HepG2 (cell line): ENCODE results near the gene ANKRD31. TPM values are rescaled to one million over a fixed set of nuclear protein-coding genes. Genes with fewer than 3 reads are reported as not detected.

Experiments used
- ARNT ChIP-seq: fragments of 450-650 bp; IDR thresholded peaks from 2 replicates; pipeline ENCODE4 v1.6.1; 2017
- BRCA1 ChIP-seq: sonication (generic); formaldehyde crosslinking; IDR thresholded peaks from 2 replicates; pipeline ENCODE4 v1.4.0; 2020; ENCODE audit warnings: missing genetic modification reagents
- CHCHD3 ChIP-seq: sonication (generic); formaldehyde crosslinking; IDR thresholded peaks from 2 replicates; pipeline ENCODE4 v1.8.0; 2022; ENCODE audit warnings: mild to moderate bottlenecking, missing genetic modification reagents, moderate library complexity
- HES4 ChIP-seq: sonication (generic); formaldehyde crosslinking; IDR thresholded peaks from 2 replicates; pipeline ENCODE4 v1.9.0; 2021; ENCODE audit warnings: mild to moderate bottlenecking, missing genetic modification reagents, borderline replicate concordance
- MATR3 ChIP-seq: sonication (generic); formaldehyde crosslinking; IDR thresholded peaks from 2 replicates; pipeline ENCODE4 v1.4.0; 2020; ENCODE audit warnings: missing genetic modification reagents
- MYC ChIP-seq: sonication (generic); formaldehyde crosslinking; IDR thresholded peaks from 2 replicates; pipeline ENCODE4 v1.9.0; 2021; ENCODE audit warnings: missing genetic modification reagents, borderline replicate concordance
- PHF20 ChIP-seq: sonication (generic); formaldehyde crosslinking; IDR thresholded peaks from 2 replicates; pipeline ENCODE4 v1.5.0; 2020; ENCODE audit warnings: mild to moderate bottlenecking, missing genetic modification reagents
- PRMT3 ChIP-seq: sonication (generic); formaldehyde crosslinking; IDR thresholded peaks from 2 replicates; pipeline ENCODE4 v1.8.1; 2022; ENCODE audit warnings: low read depth, mild to moderate bottlenecking, moderate library complexity, missing genetic modification reagents, borderline replicate concordance
- SAP130 ChIP-seq: IDR thresholded peaks from 2 replicates; pipeline ENCODE4 v1.6.1; 2016; ENCODE audit warnings: low read depth
- TEAD3 ChIP-seq: optimal IDR thresholded peaks from 2 replicates; pipeline ENCODE3; 2016; ENCODE audit warnings: borderline replicate concordance
- ZNF343 ChIP-seq: sonication (generic); formaldehyde crosslinking; IDR thresholded peaks from 2 replicates; pipeline ENCODE4 v1.4.0; 2020; ENCODE audit warnings: mild to moderate bottlenecking, missing genetic modification reagents
- ZNF382 ChIP-seq: sonication (generic); formaldehyde crosslinking; IDR thresholded peaks from 2 replicates; pipeline ENCODE4 v1.5.0; 2020; ENCODE audit warnings: missing genetic modification reagents, mild to moderate bottlenecking, borderline replicate concordance
- ZNF552 ChIP-seq: sonication (generic); formaldehyde crosslinking; IDR thresholded peaks from 2 replicates; pipeline ENCODE4 v1.9.0; 2022; ENCODE audit warnings: missing genetic modification reagents, mild to moderate bottlenecking, borderline replicate concordance
- ZNF737 ChIP-seq: sonication (generic); formaldehyde crosslinking; IDR thresholded peaks from 2 replicates; pipeline ENCODE4 v1.5.0; 2020; ENCODE audit warnings: missing genetic modification reagents, mild to moderate bottlenecking, borderline replicate concordance
- polyA plus RNA-seq, 8 experiments: library from polyadenylated mRNA; depleted of rRNA in 3 of 8; stranded (reverse) in 7 of 8; unstranded in 1 of 8; fragments of >200 nt; fragmentation: Illumina TruSeq in 4 of 8; extraction: Trizol in 4 of 8; gene quantifications; 2 replicates each; pipeline versions ENCODE4 v1.2.1 to v1.2.3, GENCODE V29; 2011 to 2016; ENCODE audit warnings: low read depth in 4 of 8, missing spikeins in 1 of 8, mixed read lengths in 1 of 8; ENCODE audit not compliant: insufficient read depth in 1 of 8
- total RNA-seq, 5 experiments: library from RNA; depleted of rRNA; stranded (reverse); fragments of >200 nt; fragmentation: Illumina TruSeq; extraction: Trizol; gene quantifications; 2 replicates each; pipeline ENCODE4 v1.2.3, GENCODE V29; 2016; ENCODE audit warnings: low read depth in 1 of 5
- TF ChIP-seq, protein P1 (sequence below): sonication (generic); formaldehyde crosslinking; IDR thresholded peaks from 2 replicates; pipeline ENCODE4 v1.8.1; 2023; ENCODE audit warnings: missing genetic modification reagents, mild to moderate bottlenecking, borderline replicate concordance
- TF ChIP-seq, protein P2 (sequence below): sonication (generic); formaldehyde crosslinking; IDR thresholded peaks from 2 replicates; pipeline ENCODE4 v1.5.0; 2020; ENCODE audit warnings: missing genetic modification reagents
- TF ChIP-seq, protein P3 (sequence below): sonication (generic); formaldehyde crosslinking; IDR thresholded peaks from 2 replicates; pipeline ENCODE4 v1.5.1; 2020; ENCODE audit warnings: mild to moderate bottlenecking, missing genetic modification reagents, moderate library complexity
- TF ChIP-seq, protein P4 (sequence below): sonication (generic); formaldehyde crosslinking; IDR thresholded peaks from 2 replicates; pipeline ENCODE4 v1.4.0; 2020; ENCODE audit warnings: mild to moderate bottlenecking, missing genetic modification reagents

The ANKRD31 gene
- total and polyA plus RNA-seq, 2 of the 13 experiments (the other 11 are each of a cell fraction or from before 2014, with no cell fraction given): 0.01 to 0.09 TPM

DNA sequence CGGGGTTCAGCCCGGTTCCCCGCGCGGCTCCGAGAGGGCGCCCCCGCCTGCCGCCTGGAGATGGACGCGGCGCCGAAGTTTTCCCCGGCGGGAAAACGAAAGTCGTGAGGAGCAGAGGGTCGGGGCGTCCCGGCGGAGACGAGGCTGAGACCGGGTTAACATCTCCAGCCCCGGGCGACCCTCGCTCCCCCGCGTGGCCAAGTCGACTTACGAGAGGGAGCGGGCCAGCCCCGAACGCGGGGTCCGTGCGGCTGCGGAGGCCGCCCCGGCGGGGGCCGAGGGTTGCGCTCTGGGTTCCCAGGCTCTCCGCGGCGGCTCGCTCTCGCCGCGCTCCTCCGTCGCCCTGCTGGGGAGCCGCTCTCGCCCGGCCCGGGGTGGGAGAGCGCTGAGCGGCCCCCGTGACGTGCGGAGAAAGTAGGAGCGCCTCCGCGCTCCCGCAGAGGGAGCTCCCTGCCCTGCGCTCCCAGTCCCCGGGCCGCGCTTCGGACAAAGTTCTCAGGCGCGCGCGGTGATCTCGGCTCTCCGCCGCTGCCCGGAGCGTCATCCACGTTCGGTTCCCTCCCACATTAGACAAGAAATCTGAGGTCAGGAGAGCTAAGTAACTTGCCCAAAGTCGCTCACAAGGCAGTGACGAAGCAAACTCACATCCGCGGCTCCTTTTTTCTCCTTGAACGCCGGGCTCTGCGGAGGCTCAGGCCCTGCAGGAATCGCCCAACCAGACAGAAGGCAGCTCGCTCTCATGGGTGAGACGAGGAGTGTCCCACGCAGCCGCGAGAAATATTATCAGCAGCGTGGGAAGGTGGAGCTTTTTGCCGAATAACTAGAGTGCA lies 183.2 kb downstream of the ANKRD31 start (continued):
- TF ChIP-seq, protein P1, sequence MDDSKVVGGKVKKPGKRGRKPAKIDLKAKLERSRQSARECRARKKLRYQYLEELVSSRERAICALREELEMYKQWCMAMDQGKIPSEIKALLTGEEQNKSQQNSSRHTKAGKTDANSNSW (CRISPR knock-in tag): peak; percentile 46; the same call in 1 of the 2 replicates
- TF ChIP-seq SAP130 (CRISPR knock-in tag) (peak; percentile 31; the same call in 1 of the 2 replicates), BRCA1 (no peak; the same call in 1 of the 2 replicates), PRMT3 (CRISPR knock-in tag) (no peak), CHCHD3 (CRISPR knock-in tag) (no peak), ZNF382 (CRISPR knock-in tag) (no peak), ZNF343 (CRISPR knock-in tag) (no peak), TEAD3 (no peak), PHF20 (no peak), ARNT (no peak), HES4 (CRISPR knock-in tag) (no peak), ZNF737 (CRISPR knock-in tag) (no peak), MATR3 (CRISPR knock-in tag) (no peak), ZNF552 (CRISPR knock-in tag) (no peak), MYC (CRISPR knock-in tag) (no peak)
- TF ChIP-seq, protein P2, sequence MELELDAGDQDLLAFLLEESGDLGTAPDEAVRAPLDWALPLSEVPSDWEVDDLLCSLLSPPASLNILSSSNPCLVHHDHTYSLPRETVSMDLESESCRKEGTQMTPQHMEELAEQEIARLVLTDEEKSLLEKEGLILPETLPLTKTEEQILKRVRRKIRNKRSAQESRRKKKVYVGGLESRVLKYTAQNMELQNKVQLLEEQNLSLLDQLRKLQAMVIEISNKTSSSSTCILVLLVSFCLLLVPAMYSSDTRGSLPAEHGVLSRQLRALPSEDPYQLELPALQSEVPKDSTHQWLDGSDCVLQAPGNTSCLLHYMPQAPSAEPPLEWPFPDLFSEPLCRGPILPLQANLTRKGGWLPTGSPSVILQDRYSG (CRISPR knock-in tag): peak; percentile 48; the same call in 1 of the 2 replicates
- TF ChIP-seq, protein P3, sequence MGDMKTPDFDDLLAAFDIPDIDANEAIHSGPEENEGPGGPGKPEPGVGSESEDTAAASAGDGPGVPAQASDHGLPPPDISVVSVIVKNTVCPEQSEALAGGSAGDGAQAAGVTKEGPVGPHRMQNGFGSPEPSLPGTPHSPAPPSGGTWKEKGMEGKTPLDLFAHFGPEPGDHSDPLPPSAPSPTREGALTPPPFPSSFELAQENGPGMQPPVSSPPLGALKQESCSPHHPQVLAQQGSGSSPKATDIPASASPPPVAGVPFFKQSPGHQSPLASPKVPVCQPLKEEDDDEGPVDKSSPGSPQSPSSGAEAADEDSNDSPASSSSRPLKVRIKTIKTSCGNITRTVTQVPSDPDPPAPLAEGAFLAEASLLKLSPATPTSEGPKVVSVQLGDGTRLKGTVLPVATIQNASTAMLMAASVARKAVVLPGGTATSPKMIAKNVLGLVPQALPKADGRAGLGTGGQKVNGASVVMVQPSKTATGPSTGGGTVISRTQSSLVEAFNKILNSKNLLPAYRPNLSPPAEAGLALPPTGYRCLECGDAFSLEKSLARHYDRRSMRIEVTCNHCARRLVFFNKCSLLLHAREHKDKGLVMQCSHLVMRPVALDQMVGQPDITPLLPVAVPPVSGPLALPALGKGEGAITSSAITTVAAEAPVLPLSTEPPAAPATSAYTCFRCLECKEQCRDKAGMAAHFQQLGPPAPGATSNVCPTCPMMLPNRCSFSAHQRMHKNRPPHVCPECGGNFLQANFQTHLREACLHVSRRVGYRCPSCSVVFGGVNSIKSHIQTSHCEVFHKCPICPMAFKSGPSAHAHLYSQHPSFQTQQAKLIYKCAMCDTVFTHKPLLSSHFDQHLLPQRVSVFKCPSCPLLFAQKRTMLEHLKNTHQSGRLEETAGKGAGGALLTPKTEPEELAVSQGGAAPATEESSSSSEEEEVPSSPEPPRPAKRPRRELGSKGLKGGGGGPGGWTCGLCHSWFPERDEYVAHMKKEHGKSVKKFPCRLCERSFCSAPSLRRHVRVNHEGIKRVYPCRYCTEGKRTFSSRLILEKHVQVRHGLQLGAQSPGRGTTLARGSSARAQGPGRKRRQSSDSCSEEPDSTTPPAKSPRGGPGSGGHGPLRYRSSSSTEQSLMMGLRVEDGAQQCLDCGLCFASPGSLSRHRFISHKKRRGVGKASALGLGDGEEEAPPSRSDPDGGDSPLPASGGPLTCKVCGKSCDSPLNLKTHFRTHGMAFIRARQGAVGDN (CRISPR knock-in tag): peak; percentile 78
- TF ChIP-seq, protein P4, sequence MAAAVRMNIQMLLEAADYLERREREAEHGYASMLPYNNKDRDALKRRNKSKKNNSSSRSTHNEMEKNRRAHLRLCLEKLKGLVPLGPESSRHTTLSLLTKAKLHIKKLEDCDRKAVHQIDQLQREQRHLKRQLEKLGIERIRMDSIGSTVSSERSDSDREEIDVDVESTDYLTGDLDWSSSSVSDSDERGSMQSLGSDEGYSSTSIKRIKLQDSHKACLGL (CRISPR knock-in tag): no peak
